Osteoblast (primary cell): ENCODE results near the gene DLX4. TPM values are rescaled to one million over a fixed set of nuclear protein-coding genes. Genes with fewer than 3 reads are reported as not detected.

Experiments used
- DNase-seq: peaks from one replicate; pipeline ENCODE4 v3.0.0; 2011; ENCODE audit warnings: low spot score, mixed read lengths; ENCODE audit not compliant: insufficient read length; ENCODE audit errors: missing footprints
- H2AFZ ChIP-seq: 2 replicates; pipeline ENCODE4 v1.6.0; 2011; ENCODE audit warnings: mild to moderate bottlenecking, low read length
- H3K27ac ChIP-seq: 2 replicates; pipeline ENCODE4 v1.5.1; 2011; ENCODE audit warnings: mild to moderate bottlenecking, low read depth, low read length, moderate library complexity
- H3K27me3 ChIP-seq: 2 replicates; pipeline ENCODE4 v1.6.0; 2012; ENCODE audit warnings: mild to moderate bottlenecking, control low read depth, inconsistent platforms, low read length, moderate library complexity; ENCODE audit not compliant: insufficient read depth
- H3K36me3 ChIP-seq: 2 replicates; pipeline ENCODE4 v1.5.1; 2011; ENCODE audit warnings: mild to moderate bottlenecking, low read length, control low read depth, moderate library complexity; ENCODE audit not compliant: insufficient read depth
- H3K4me1 ChIP-seq: 2 replicates; pipeline ENCODE4 v1.5.1; 2011; ENCODE audit warnings: mild to moderate bottlenecking, low read length, control low read depth, moderate library complexity; ENCODE audit not compliant: insufficient read depth
- H3K4me2 ChIP-seq: 2 replicates; pipeline ENCODE4 v1.6.0; 2011; ENCODE audit warnings: mild to moderate bottlenecking, low read length; ENCODE audit not compliant: insufficient read depth
- H3K4me3 ChIP-seq: fragments of 200-600 bp; sonication (generic); 3 replicates; pipeline ENCODE4 v1.5.1; 2012; ENCODE audit warnings: mild to moderate bottlenecking, low read length, inconsistent platforms; ENCODE audit not compliant: insufficient read depth
- H3K79me2 ChIP-seq: 2 replicates; pipeline ENCODE4 v1.6.0; 2012; ENCODE audit warnings: mild to moderate bottlenecking, low read length, control low read depth, inconsistent platforms; ENCODE audit not compliant: insufficient read depth
- H3K9me3 ChIP-seq: 2 replicates; pipeline ENCODE4 v1.5.1; 2011; ENCODE audit warnings: low read depth, low read length, control low read depth
- H4K20me1 ChIP-seq: 2 replicates; pipeline ENCODE4 v1.6.0; 2012; ENCODE audit warnings: mild to moderate bottlenecking, low read length, control low read depth; ENCODE audit not compliant: insufficient read depth
- total RNA-seq: library from RNA; depleted of rRNA; stranded (reverse); fragments of >200 nt; gene quantifications from 2 replicates; pipeline ENCODE4 v1.2.3, GENCODE V29; 2012
- TF ChIP-seq, protein P1 (sequence below): IDR thresholded peaks from 2 replicates; pipeline ENCODE4 v1.5.1; 2011; ENCODE audit warnings: mild to moderate bottlenecking, low read depth, low read length, moderate library complexity; ENCODE audit errors: extremely low read depth

DLX4 gene
- total RNA-seq, 1 donor, result under 0.01 TPM

DNA sequence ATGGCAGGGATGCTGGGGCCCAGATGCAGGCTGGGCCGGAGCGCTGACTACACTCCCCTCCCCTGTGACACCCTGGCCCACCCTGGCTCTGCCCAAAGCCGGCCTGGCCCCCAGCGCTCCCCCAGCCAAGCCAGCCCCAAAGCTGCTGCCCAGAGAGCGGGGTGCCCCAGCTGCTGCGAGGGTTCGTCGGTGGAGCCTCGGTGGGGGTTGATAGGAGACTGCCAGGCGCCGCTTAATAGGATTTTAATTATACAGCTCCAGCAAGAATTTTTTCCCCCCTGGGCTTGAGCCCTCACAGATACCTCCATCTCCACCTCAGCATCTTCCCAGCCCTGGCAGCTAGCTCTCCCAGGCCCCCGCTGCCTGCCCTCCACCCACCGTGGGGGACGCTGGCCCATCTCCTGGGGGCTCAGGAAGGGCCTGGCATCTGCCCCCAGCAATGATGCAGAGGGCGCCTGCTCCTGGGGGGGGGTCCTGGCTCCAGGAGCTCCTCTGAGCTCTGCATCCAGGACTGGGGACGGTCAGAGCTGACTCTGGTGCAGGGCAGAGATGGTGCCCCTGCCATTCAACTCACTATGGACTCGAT lies 36.8 kb upstream of the DLX4 start:
- no peaks in the 10 kb centered on the region for H3K9me3 ChIP-seq
- DNase-seq, result no peak
- H3K79me2 ChIP-seq, result no peaks in the 10 kb centered on the region
- no peaks in the 10 kb centered on the region for H3K36me3 ChIP-seq
- H3K4me3 ChIP-seq, result no peak overlapping the region
- H3K27ac ChIP-seq, result no peak overlapping the region
- no peaks in the 10 kb centered on the region for H3K27me3 ChIP-seq
- no peak overlapping the region for H3K4me2 ChIP-seq
- no peaks in the 10 kb centered on the region for H4K20me1 ChIP-seq
- TF ChIP-seq, protein P1, sequence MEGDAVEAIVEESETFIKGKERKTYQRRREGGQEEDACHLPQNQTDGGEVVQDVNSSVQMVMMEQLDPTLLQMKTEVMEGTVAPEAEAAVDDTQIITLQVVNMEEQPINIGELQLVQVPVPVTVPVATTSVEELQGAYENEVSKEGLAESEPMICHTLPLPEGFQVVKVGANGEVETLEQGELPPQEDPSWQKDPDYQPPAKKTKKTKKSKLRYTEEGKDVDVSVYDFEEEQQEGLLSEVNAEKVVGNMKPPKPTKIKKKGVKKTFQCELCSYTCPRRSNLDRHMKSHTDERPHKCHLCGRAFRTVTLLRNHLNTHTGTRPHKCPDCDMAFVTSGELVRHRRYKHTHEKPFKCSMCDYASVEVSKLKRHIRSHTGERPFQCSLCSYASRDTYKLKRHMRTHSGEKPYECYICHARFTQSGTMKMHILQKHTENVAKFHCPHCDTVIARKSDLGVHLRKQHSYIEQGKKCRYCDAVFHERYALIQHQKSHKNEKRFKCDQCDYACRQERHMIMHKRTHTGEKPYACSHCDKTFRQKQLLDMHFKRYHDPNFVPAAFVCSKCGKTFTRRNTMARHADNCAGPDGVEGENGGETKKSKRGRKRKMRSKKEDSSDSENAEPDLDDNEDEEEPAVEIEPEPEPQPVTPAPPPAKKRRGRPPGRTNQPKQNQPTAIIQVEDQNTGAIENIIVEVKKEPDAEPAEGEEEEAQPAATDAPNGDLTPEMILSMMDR, result no peak
- peaks cover 21% of the 10 kb centered on the region for H3K4me1 ChIP-seq
- no peak overlapping the region for H2AFZ ChIP-seq

DNA sequence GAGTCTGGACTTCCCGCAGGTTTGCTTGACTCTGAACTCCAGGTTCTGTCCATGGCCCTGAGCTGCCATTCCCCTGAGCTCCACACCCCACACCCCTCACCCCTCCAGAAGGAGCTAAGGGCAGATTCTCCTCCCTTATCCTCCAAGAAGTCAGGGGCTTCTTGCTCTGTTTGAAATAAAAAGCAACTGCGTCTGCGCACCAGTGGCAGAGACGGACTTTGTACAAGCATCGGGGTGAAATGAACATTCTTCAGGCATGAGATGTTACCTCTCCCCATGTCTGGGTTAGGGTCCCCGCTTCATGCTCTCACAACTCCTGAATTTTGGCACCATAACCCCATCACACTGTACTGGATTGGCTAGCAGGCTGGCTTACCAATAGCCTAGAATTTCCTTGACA lies 36.1 kb upstream of the DLX4 start:
- TF ChIP-seq, protein P1, result no peak
- H3K9me3 ChIP-seq, result no peaks in the 10 kb centered on the region
- H2AFZ ChIP-seq, result no peak overlapping the region
- no peak overlapping the region for H3K4me2 ChIP-seq
- DNase-seq, result no peak
- no peaks in the 10 kb centered on the region for H3K27me3 ChIP-seq
- H3K36me3 ChIP-seq, result no peaks in the 10 kb centered on the region
- H4K20me1 ChIP-seq, result no peaks in the 10 kb centered on the region
- no peak overlapping the region for H3K27ac ChIP-seq
- H3K4me3 ChIP-seq, result no peak overlapping the region
- no peaks in the 10 kb centered on the region for H3K79me2 ChIP-seq
- peaks cover 14% of the 10 kb centered on the region for H3K4me1 ChIP-seq

DNA sequence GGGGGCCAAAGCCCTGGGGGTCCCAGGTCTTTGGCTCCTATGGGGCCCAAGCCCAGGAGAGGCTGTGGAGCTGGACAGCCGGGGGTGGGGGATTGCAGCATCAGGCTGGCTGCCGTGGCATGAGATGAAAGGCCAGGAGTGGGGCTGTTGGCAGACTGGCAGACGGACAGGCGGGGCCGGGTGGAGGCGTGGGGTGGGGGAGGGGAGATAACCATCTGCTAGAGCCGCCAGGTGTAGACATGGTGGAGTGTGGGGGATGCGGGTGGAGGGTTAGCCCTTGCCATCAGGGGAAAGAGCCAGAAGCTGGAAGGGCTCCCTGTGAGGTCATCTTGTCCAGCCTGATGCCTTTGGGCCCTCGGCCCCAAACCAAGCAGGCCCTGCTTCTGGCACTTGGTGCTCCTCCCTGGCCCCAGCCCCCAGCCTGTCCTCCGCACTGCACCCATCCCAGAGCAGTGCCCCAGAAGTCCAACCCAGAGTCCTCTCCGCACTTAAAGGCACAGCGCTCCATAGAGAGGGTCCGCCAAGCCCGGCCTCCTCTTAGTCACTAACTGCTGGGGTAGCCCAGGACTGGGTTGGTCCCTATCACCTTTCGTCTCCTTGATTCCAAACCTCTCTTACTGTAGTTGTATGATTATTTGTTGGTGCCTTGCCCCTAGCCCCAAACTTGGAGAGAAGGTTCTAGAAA lies 33.3 kb upstream of the DLX4 start:
- TF ChIP-seq, protein P1, result no peak
- Histone ChIP-seq H3K4me3 (no peak overlapping the region), H3K4me1 (no peaks in the 10 kb centered on the region), H4K20me1 (no peaks in the 10 kb centered on the region), H3K79me2 (no peaks in the 10 kb centered on the region), H3K4me2 (no peak overlapping the region), H2AFZ (no peak overlapping the region), H3K36me3 (no peaks in the 10 kb centered on the region), H3K27me3 (peaks cover 11% of the 10 kb centered on the region), H3K9me3 (no peaks in the 10 kb centered on the region), H3K27ac (no peak overlapping the region)
- no peak for DNase-seq

DNA sequence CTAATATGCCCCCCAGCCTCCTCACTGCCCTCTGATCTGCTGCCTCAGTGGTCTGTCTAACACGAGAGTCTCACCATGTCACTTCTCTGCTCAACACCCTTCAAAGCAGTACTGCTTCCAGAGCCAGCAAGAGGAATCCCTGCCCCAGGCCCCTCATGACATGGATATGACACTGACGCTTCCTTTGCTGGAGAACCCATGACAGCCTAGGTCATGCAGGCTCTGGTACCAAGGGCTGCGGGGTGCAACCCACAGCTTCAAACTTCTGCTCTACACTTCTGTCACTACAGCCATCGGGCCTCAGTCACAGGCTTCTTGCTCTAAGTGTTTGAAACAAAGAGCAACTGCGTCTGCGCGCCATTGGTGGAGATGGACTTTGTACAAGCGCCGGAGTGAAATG lies 32.6 kb upstream of the DLX4 start:
- H3K27me3 ChIP-seq, result peaks cover 16% of the 10 kb centered on the region
- H2AFZ ChIP-seq, result no peak overlapping the region

More for the DNA sequence above, 32.6 kb upstream of the DLX4 start:
- Histone ChIP-seq H3K4me2 (no peak overlapping the region), H3K79me2 (no peaks in the 10 kb centered on the region), H3K4me3 (no peak overlapping the region), H4K20me1 (no peaks in the 10 kb centered on the region), H3K9me3 (no peaks in the 10 kb centered on the region), H3K27ac (no peak overlapping the region), H3K36me3 (no peaks in the 10 kb centered on the region), H3K4me1 (no peaks in the 10 kb centered on the region)
- no peak for DNase-seq
- TF ChIP-seq, protein P1, result no peak
